GM18498 (cell line): ENCODE results near the gene PSMD12.
"Not testable (repeated sequence)": the region's sequence is repeated elsewhere in the genome, so short reads cannot be mapped to it uniquely, and the experiment has no call there.

ENCODE experiments used
- ATAC-seq: cut with Tn5 transposase; IDR thresholded peaks from one replicate; pipeline ENCODE4 v1.9.1; 2021; ENCODE audit warnings: mild to moderate bottlenecking, moderate library complexity; ENCODE audit not compliant: unreplicated experiment

Gene PSMD12

GRCh38 chr17:67366193-67367157 is at the start of gene PSMD12:
TSS of gene PSMD12 (minus strand) at chr17:67366577. CDS start at chr17:67366519, 58 bp downstream.
- peak; percentile 87 for ATAC-seq

DNA sequence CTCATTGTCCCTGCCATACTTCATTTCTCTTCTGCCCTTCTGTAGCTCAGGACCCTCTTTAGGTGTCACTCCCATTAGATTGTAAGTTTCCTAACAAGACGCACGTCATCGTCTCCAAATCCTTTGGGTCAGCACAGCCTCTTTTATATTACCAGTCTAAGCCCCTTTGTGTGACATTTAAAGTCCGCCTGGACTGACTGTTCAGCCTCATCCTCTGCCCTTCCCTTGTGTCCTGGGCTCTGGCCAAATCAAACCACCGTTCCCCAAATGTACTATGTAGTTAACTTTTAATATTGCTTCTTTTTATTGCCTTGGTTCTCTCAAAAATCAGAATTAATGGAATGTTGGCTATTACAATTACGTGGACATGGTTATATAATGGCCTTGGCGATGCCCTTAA is 48.9 kb upstream of the PSMD12 start:
- ATAC-seq, result no peak

DNA sequence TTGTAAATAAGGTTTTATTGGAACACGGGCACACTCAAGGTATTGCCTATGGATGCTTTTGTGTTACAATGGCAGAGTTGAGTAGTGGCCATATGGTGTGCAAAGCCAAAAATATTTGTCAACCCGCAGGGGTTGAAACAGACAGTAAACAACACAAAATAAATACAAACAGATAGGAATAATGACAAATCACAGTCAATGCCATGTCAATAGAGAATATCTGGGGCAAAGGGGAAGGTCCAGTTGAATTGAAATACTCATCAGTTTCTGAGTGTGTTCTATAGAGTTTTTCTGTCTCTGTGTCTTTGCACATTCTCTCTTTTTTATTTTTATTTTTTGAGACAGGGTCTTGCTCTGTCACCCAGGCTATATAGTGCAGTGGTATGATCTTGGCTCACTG is 48.2 kb upstream of the PSMD12 start:
- ATAC-seq, result no peak

DNA sequence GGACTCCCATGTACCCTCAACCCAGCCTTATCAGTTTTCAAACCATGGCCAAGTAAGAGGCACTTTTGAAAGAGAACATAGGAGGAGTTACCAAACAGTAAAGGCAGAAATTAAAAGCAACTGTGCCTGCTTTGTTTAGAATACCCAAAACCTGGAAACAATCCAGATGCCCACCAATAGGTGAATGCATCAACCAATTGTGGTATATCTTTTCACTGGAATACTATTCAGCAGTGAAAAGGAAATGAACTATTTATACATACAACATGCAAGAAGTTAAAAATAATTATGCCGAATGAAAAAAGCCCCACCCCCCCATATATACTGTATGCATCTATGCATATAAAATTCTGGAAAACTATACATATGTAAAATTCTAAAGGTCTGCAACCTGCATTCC is 47.8 kb upstream of the PSMD12 start:
- no peak for ATAC-seq

- no peak for ATAC-seq
Observed at GRCh38 chr17:67413388-67413787, 47.0 kb upstream of the PSMD12 start.

DNA sequence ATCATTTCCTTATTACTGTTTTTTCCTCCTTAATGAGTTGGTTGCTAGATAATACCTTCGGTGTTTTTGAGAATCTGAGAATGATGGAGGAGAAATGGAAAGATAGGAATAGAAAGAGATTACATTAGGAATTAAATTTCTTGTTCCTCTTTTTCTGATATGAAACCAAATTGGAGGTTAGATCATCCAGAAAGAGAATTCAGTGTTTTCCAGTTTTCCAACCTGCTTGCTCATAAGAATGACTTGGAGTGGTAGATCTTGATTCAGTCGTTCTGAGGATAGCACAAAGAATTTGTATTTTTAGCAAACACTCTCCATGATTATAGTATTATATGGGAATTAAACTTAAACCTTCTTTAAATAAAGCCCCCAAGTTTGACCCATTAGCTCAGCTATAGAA is 46.6 kb upstream of the PSMD12 start:
- no peak for ATAC-seq

DNA sequence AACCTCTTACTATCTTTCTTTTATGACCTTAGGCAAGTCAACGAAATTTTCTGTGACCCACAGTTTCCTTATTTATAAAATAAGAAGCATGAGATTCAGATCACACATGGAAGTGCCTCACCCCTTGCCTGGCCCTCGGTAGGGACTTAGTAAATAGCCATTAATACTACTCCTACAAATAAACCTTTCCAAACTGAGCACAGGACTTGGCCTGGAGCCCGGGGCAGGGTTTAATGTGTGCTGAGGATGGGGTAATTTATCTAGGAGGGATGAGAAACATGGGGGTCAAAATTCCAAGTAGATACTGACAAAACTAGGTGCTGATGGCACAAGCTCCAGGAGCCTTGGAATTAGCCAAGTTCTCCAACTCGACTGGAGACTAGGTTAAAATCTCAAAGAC is 45.7 kb upstream of the PSMD12 start:
- ATAC-seq, result no peak

DNA sequence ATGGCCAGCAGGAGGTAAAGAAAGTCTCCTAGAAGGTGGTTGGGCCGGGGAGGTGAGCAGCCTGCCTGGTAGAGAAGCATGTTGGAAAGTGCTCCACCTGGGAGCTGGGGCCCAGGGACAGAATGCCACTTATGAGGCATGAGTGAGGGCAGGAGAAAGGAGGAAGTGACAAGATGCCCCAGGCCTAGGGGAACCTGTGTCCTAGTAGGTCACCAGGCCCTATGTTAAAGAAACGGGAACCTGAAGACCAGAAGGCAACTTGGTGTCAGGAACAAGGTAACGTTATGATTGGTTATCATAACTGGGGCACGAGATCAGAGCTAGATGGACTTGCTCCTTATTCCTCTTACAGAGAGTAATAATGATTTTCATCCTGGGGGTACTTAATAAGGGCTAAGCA is 45.0 kb upstream of the PSMD12 start:
- ATAC-seq, result no peak

DNA sequence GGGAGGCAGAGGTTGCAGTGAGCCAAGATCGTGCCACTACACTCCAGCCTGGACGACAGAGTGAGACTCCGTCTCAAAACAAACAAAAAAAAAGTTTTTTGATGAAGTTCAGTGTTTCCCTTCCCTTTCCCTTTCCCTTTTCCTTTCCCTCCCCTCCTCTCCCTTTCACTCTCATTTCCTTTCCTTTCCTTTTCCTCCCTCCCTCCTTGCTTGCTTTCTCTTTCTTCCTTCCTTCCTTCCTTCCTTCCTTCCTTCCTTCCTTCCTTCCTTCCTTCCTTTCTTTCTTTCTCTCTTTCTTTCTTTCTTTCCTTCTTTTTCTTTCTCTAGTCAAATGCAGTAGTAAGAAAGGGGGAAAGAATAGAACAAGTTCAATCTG is 42.1 kb upstream of the PSMD12 start:
- not testable (repeated sequence) for ATAC-seq

- ATAC-seq, result no peak
Observed at GRCh38 chr17:67403483-67403882, 37.1 kb upstream of the PSMD12 start.

- no peak for ATAC-seq
Observed at GRCh38 chr17:67403065-67403464, 36.7 kb upstream of the PSMD12 start.

GRCh38 chr17:67401598-67402504 is 35.5 kb upstream of the PSMD12 start:
- ATAC-seq, result no peak

DNA sequence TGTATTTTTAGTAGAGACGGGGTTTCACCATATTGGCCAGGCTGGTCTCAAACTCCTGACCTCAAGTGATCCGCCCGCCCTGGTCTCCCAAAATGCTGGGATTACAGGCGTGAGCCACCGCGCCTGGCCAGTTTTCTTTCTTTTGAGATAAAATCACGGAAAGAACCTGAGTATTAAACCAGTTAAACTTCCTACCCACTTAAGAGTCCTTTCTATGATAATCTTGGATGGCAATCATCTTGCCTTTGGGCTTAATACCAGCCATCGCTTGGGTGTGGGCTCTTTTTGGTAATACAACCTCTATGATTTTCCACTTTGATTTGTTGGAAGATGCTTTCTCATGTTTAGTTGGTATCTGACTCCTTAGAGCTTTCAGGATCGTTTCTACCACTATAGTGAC is 34.7 kb upstream of the PSMD12 start:
- ATAC-seq, result no peak

GRCh38 chr17:67400193-67400592 is 33.8 kb upstream of the PSMD12 start:
- no peak for ATAC-seq

- ATAC-seq, result no peak
Observed at GRCh38 chr17:67399676-67400075, 33.3 kb upstream of the PSMD12 start.

DNA sequence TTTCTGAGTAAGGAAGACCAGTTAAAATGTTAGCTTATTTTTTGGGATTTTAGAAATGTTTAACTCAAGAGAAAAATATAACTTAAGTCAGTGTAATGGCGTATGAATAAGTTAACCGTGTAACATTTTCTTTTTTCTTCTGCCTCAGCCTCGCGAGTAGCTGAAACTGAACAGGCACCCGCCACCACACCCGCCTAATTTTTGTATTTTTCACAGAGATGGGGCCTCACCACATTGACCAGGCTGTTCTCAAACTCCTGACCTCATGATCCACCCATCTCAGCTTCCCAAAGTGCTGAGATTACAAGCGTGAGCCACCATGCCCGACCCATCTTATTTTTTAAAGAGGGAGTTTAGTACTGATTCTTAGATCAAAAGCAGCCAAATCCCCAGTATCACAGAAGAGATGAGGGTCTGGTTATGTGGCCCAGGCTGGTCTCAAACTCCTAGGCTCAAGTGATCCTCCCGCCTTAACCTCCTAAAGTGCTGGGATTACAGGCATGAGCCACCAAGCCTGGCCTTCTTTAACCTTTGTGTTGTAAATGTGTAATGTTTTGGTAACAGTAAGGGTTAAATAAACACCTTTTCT is 27.5 kb upstream of the PSMD12 start:
- ATAC-seq, result no peak

GRCh38 chr17:67392111-67392510 is 25.7 kb upstream of the PSMD12 start:
- no peak for ATAC-seq

DNA sequence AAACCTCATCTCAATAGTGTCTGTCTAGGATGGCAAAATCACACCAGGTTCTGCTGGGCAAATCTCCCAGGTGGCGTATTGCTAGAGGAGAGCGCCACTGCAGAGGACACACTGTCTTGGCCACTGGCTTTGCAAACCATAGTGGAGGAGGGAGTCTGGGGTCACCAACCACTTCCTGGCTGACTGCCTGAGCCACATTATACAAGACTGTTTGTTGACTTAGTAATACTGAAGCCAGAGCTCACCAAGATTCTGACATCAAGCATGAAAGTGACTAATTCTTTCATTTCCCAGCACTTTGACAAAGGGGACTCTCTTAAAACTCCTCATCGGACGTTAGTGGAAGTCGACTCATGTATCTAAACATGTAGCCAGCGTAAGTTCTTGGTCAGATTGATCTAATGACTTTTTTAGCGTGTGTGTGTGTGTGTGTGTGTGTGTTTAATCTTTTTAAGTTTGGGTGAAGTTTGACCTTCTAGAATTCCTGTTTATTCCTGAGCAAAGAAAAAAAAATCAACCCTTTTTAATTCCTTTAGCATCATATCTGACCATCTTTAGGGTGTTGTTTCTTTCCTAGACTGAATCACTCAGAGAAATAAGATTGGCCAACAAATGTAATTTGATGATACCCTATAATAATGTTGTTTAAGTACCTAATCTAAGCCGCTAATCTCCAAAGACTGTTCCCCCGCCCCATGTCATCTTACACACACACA is 24.4 kb upstream of the PSMD12 start:
- ATAC-seq, result peak; percentile 81

DNA sequence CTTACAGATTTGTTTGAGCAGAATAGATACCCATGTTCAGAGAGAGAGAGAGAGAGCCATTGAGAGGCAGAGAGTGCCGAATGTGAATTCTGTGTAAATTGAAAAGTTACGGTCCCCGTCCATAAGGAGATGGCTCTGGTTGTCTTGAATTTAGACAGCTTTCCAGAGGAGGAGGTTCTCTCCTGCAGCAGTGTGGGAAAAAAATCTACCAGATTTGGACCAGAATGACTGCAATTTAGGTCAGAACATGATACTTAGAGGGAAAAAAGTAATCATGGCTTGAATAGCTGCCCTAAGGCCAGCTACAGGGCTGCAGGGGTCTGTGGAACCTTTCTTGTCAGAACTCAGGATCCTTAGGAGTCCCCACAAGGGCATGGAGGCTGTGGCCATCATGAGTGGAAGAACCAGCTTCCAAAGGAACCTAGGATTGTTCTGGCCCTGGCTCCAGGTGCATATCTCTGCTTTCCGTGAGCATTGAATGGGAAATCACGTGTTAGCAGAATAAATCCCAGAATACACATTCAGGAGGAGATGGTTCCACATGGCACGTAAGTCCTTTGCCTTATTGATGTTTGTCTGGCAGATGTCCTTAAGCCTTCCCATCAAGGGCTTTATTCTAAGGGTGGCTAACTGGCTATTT is 23.7 kb upstream of the PSMD12 start:
- no peak for ATAC-seq

GRCh38 chr17:67388986-67389385 is 22.6 kb upstream of the PSMD12 start:
- no peak for ATAC-seq
